Medulla oblongata (tissue), 1 donor: ENCODE measurements around the gene MEMO1.
"Not testable (repeated sequence)": the region's sequence is repeated elsewhere in the genome, so short reads cannot be mapped to it uniquely, and the experiment has no call there.

Experiments
- DNase-seq: peaks from one replicate; pipeline ENCODE4 v3.0.0-alpha.2; 2015; ENCODE audit errors: extremely low spot score

Gene MEMO1

DNA sequence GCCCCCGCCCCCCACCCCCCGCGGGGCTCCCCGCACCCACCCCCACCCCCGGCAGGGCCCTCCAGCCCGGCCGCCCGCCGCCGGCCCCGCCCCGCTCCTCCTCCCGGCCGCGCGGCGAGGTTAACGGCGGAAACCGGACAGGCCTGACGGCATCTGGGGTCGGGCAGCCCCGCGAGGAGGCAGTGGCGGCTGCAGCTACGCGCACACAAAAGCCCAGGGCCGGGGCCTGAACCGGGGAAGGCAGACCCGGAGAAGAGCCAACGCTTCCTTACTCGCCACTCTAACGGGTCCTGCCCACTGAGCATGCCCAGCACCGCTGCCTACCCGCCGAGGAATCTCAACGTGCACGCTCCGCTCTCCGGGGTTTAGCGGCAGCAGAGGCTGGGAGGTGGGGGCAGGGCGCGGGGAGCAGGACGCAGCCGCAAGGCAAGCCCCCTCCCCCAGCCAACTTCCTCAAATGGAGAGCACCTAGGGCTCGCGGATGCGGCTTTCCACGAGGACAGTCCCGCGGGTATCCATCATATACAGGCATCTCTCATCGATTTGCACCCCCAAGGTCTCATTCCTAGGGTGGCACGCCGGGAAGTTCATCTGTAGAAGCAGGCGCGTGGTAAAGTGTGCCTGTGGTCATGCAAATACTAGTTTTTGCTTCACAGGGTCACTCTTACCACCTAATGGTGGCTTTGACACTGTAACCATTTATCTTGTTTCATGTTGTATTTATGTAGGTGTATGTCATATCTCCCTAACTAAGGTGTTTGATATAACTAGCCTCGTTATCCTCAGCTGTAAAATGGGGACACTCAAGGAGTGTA, at the start of gene MEMO1:
TSS of gene MEMO1 (minus strand) at position 339 of the 815 bp plus-strand sequence. CDS start 761 bp downstream, outside the sequence.
- DNase-seq: peak; percentile 91

GRCh38 chr2:32060266-32060665, 49.5 kb upstream of the MEMO1 start:
- no peak for DNase-seq

DNA sequence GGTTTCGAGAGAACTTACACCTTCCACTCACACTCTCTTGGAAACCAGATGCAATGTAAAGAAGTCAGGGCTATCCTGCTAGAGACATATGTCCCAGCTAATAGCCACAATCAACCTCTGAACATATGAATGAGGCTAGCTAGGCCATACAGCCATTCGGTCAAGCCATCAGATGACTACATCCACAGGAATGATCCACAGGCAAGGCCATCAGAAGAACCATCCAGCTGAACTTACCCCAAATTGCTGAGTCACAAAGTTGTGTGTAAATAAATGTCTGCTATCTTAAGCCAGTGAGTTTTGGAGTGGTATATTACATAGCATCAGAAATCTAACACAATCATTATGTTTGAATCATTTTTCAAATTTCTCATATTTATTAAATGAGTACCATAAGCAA, 47.3 kb upstream of the MEMO1 start:
- no peak for DNase-seq

DNA sequence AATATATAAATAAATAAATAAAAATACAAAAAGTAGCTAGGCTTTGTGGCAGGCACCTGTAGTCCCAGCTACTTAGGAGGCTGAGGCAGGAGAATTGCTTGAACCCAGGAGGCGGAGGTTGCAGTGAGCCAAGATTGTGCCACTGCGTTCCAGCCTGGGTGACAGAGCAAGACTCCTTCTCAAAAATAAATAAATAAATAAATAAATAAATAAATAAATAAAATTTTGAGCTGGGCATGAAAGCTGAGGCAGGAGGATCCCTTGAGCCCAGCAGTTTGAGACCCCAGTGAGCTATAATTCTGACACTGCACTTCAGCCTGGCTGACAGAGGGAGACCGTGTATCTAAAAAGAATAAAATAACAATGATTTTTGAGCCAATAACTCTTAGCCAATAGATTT, 43.8 kb upstream of the MEMO1 start:
- not testable (repeated sequence) for DNase-seq

GRCh38 chr2:32051836-32052439, 41.1 kb upstream of the MEMO1 start:
- DNase-seq: no peak

DNA sequence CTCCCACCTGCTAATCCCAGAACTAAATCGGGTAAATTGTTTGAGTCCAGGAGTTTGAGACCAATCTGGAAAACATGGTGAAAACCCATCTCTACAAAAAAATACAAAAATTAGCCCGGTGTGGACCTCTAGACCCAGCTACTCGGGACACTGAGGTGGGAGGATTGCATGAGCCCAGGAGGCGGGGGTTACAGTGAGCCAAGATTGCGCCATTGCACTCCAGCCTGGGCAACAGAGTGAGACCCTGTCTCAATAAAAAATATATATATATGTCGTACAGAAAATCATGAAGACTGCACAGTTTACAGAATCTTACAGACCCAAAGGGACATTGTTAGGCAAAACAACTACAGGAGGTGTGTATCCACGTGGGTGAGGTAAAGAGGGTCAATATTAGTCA, 32.8 kb upstream of the MEMO1 start:
- no peak for DNase-seq

GRCh38 chr2:32039447-32040219, 28.8 kb upstream of the MEMO1 start, which contains the start of gene DPY30:
TSS of gene DPY30 (minus strand) at chr2:32039805. CDS start at chr2:32039456, 349 bp downstream.
- DNase-seq: peak; percentile 95

DNA sequence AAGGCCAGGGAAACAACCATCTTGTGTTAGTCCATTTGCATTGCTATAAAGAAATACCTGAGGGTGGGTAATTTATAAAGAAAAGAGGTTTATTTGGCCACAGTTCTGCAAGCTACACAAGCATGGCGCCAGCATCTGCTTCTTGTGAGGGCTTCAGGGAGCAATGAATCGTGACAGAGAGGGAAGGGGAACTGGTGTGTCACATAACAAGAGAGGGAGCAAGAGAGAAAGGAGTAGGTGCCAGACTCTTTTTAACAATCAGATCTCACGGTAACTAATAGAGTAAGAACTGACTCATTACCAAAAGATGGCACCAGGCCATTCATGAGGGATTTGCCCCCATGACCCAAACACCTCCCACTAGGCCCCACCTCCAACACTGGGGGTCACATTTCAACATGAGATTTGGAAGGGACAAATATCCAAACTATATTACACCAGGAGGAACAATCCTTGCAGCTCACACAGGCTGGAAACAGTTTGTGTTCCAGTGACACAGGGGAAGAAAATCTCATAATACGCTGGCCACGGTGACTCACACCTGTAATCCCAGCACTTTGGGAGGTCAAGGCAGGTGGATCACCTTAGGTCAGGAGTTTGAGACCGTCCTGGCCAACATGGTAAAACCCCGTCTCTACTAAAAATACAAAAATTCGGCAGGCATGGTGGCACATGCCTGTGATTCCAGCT, 23.5 kb upstream of the MEMO1 start:
- DNase-seq: not testable (repeated sequence)

DNA sequence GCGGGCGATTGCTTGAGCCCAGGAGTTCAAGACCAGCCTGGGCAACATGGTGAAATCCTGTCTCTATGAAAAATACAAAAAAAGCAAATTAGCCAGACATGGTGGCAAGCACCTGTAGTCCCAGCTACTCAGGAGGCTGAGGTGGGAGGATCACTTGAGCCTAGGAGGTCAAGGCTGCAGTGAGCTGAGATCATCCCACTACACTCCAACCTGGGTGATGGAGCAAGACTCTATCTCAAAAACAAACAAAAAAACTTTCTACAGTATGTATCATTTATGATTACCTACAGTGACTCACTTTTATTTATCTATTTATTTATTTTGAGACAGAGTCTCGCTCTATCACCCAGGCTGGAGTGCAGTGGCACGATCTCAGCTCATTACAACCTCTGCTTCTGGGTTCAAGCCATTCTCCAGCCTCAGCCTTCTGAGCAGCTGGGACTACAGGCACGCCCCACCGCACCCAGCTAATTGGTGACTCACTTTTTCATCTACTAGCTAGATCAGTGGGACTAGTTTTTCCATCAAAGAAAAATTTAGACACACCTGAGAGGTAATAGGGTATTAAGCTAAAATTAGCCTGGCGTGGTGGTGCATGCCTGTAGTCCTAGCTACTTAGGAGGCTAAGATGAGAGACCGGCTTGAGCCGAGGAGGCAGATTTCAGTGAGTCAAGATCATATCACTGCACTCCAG, 8.1 kb upstream of the MEMO1 start:
- DNase-seq: not testable (repeated sequence)

- DNase-seq: no peak
Observed at GRCh38 chr2:32012872-32013271, 2.1 kb upstream of the MEMO1 start.

GRCh38 chr2:32011485-32011960, 715 bp upstream of the MEMO1 start:
- no peak for DNase-seq

DNA sequence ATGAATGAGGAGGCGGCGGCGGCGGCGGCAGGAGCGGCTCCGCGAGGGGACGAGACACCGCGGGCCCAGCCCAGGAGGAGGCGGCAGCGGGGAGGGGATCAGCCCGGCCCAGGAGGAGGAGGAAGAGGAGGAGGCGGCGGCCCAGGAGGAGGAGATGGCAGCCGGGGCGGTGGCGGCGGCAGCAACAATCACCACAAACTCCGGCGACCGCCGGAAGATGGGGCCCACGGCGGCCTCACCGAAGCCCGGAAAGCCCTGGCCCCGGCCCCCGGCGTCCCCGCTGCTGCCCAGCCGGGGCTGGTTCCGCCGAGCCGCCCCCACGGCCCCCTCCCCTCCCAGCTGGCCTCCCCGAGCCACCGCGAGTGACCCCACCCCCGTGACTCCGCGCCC, 533 bp downstream of the MEMO1 start:
- DNase-seq: peak; percentile 7

GRCh38 chr2:32009516-32010256, 1.1 kb downstream of the MEMO1 start:
- DNase-seq: peak; percentile 18

DNA sequence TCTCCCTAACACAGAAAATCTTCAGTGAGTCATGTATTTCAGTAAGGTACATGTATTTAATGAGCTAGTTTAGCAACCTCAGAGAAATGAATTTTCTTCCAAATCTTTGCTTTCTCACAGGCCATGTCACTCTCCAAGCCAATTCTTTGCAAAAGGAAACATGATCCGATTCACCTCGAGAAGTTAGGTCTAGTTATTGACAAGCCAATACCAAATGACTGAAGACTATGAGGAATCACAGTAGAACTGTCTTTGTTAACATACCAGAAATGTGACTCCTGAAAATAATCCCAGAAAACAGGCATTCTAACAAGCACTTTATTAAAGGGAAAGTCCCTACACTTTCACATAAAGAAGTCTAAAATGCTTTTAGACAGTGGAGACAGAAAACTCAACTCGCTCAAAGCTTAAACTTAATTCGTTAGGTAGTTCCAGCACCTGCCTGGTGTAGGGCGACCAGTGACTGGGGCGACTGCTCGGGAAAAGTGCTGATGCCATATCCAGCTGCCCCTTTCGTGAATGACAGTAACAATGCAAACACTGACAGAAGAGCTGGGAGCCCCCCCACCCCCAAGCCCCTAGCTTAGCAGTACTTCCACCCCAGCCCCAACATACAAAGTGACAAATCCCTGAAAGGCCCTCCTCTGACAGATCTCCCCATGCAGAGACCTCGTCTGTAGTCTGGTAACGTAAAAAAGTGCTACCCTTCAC, 1.8 kb downstream of the MEMO1 start:
- DNase-seq: peak; percentile 22

- no peak for DNase-seq
Observed at GRCh38 chr2:32007121-32007391, 3.8 kb downstream of the MEMO1 start.

GRCh38 chr2:32005371-32005976, 5.3 kb downstream of the MEMO1 start:
- DNase-seq: no peak

DNA sequence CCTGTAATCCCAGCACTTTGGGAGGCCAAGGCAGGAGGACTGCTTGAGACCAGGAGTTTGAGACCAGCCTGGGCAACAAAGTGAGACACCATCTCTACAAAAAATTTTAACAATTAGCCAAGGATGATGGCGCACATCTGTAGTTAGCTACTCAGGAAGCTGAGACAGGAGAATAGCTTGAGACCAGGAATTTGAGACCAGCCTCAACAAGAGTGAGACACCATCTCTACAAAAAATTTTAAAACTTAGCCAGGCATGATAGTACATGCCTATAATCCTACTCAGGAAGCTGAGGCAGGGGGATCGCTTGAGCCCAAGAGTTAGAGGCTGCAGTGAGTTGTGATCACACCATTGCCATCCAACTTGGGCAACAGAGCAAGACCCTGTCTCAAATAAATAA, 7.0 kb downstream of the MEMO1 start:
- DNase-seq: no peak

DNA sequence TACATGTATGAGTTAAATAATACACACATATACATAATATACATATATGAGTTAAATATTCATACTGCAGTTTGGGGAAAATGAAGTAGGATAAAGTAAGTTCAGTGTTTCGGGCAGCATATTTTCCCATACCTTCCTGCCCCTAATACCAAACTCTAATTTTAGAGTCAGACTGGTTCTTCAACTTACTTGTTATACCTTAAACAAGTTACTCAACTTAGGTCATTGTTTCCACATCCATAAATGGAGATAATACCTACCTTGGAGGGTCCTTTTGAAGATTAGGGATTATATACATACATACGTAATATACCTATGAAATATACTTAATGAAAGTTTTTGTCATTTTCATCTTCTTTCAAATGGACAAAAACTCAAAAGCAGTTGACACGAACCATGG, 8.4 kb downstream of the MEMO1 start:
- no peak for DNase-seq

GRCh38 chr2:31999438-31999837, 11.4 kb downstream of the MEMO1 start:
- no peak for DNase-seq
